Measurements from ENCODE around the gene EYS.
"Not testable (repeated sequence)": the region's sequence is repeated elsewhere in the genome, so short reads cannot be mapped to it uniquely, and the experiment has no call there.

The EYS gene

DNA sequence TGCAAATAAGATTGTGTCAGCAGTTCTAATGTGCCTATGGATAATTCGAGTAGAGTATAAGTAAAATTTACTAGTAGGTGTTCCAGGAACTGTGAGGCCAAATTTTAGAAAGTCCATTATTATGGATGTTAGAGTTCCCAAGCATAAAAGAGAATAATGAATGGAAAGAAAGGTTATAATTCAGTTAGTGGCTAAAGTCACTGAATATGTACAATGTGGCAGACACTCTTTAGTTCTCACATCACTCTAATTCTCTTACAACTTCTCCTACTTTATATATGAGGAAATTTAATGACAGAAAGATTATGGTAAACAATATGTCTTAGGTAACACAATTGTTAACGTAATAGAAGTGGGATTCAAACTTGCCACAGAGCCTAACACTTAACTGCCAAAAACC is 75.3 kb downstream of the EYS start:
- no peak for DNase-seq

GRCh38 chr6:65627434-65627999 is 79.5 kb downstream of the EYS start:
- not testable (repeated sequence) for DNase-seq

DNA sequence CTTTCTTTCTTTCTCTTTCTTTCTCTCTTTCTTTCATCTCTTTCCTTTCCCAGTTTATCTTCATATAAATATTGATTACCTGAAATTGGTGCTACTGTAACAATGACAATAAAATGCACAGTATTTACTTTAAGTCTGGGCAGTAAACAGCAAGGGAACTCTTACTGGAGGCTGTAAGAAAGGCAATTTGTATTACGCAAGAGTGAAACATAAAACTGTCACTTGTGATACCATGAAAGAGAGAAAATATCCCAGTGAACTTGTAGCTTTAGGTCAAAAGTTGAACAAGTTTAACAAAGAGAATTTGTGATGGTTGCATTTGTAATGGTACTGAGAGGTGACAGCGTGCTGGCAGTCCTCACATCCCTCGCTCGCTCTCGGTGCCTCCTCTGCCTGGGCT is 80.0 kb downstream of the EYS start:
- DNase-seq, result no peak

DNA sequence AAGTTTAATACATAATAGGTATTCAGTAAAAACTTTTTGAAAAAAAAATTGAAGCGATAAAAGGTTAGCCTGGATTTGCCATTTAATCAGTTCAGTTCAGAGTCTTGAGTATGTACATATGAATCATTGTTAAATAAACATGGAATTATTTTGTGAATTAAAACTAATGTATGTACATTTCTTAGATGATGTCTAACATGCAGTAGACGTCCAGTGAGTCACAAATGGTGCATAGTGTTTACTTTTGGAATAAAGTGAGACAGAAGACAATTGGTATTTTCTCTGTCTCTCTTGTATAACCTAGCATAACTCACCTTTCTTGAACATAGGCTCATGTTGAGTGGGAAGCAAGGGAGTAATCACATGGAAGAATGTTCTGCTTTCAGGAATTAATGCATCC is 83.5 kb downstream of the EYS start:
- DNase-seq, result no peak

GRCh38 chr6:65610746-65611145 is 96.3 kb downstream of the EYS start:
- DNase-seq, result no peak

GRCh38 chr6:65595540-65595939 is 111.5 kb downstream of the EYS start:
- DNase-seq, result no peak

GRCh38 chr6:65570340-65570739 is 136.7 kb downstream of the EYS start:
- no peak for DNase-seq

- no peak for DNase-seq
These were observed 137.5 kb downstream of the EYS start for GRCh38 chr6:65569505-65569904.

GRCh38 chr6:65569056-65569455 is 138.0 kb downstream of the EYS start:
- not testable (repeated sequence) for DNase-seq

DNA sequence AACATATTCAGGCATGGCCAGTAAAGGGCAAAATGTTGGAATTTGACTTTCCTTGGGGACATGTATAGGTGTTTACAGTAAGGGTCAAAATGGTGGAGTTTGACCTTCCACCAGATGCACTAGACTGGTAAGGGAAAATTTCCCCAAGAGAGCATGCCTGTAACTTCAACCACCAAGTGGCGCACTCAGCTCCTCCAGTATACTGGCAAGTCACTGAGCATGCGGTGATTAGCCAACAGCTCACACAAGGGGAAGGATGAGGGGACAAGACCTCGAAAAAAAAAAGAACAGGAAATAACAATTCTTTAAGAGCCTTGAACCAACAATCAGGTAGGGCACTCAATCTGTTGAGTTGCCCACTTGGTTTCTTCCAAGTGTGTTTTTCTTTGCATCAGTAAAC is 140.9 kb downstream of the EYS start:
- DNase-seq, result no peak

- DNase-seq, result no peak
These were observed 149.0 kb downstream of the EYS start for GRCh38 chr6:65558071-65558470.

DNA sequence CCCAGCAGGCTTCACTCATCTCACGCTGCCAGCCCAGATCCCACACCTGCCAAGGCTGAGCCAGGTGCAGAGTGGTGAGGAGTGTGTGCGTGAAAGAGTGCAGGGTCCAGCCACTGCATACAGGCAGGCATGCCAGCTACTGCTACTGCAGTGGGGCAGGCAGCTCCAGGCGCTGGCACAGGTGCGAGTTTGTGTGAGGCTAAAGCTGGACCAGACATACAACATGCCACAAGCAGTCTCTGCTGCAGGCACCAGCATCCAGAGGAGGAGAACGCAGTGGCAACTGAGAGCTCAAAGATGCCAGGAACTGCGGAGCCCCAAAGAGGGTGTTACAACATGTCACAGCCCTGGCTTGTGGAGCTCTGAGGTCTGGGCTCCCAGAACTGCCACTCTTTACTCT is 149.8 kb downstream of the EYS start:
- no peak for DNase-seq

DNA sequence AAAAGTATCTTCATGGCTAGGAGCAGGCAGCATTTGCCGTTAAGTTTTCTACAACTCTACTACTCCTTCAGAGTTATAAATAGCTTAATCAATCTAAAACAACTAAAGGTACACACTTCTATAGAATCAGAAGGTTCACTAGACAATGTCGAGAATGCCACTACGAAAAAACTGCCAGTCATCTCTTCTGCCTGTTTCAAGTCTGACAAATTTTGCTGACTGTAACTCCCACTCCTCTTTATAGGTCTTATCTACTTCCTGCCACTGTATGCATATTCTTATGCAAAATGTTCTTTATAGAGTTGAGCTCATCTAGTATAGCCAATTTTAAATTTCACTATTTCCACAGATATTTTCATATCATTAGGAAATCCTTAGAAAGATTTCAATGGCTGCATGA is 160.1 kb downstream of the EYS start:
- DNase-seq, result no peak

- no peak for DNase-seq
These were observed 161.1 kb downstream of the EYS start for GRCh38 chr6:65545920-65546319.

DNA sequence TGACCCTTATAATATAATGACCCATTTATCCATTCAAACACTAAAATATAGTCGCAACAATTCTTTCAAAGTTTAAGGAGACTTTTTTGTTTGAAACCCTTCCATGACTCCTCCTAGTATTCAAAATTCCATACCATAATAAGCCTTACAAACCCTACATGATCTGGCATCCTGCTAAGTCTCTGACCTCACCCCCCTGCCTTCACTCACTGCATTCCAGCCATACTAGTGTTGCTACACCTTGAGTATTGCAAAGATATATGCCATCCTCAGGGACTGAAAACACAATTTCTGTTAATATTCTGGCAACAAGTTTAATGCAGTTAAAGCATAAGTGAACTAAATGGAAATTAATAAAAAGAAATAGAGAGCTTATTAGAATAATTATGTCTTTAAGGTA is 168.4 kb downstream of the EYS start:
- no peak for DNase-seq

- no peak for DNase-seq
These were observed 169.4 kb downstream of the EYS start for GRCh38 chr6:65537600-65537999.

DNA sequence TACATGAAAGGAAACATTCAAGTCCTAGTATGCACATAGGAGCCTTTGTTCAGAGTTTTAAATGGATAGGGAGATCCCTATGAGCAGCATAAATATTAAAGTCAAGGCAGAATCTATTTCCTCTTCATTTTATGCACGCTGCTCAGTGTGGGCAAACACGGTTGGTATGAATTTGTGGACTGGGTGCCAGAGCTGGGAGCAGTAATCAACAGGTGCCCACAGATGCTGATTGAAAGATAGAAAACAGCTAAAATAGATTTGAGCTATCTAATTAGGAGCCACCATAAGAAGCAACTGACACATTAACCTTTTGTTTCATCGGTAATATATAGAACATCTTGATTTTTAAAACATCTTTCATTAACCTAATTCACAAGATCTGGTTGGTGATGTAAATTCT is 175.5 kb downstream of the EYS start:
- no peak for DNase-seq

DNA sequence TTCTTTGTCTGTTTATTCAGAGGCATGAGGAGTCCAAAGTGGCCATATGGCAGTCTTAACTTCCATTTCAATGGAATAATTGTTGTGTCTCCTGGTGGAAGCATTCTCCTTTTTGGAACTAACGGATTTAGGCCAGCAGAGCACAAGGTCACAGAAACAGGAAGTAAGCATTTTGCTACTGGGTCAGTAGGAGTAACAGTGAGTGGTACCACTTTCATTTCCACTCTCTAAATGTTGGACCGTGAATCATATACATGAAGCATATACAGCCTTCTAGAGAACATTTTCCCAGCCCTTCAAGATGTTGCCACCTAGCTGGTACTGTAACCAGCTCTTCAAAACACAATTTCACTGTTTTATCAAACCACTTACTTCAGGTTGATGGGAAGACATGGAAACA is 182.8 kb downstream of the EYS start:
- no peak for DNase-seq

DNA sequence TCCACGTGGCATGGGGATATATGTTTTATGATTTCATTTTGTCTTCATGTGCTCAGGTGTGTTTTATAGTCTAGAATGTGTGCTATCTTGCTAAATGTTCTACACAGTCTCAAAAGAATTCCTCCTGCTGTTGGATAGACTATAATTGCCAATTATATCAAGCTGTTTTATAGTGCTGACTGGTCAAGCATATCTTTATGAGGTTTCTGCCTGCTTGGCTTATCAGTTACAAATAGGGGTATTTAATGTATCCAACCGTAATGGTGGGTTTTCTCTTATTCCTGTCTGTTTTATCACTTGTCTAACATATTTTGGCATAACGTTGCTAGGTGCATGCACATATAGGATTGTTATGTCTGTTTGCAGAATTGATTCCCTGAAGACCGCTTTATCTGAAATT is 201.3 kb downstream of the EYS start:
- DNase-seq, result no peak

DNA sequence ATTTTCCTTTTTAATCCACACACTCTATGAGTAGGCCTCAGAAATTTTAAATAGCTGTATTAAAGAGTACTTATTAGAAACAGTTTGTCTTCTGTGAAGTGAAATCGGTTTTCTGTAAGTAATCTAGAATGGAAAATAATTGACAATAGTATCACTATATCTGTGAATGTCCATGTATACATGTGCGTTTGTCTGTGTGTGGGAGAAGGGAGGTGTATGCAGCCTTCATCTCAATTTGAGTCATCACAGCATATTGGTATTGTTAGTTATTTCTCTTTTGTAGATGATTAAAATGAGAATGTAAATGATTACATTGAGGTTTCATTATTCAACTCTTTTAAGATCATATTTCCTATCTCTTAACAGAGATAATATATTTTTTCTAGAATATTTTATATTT is 206.0 kb downstream of the EYS start:
- no peak for DNase-seq

DNA sequence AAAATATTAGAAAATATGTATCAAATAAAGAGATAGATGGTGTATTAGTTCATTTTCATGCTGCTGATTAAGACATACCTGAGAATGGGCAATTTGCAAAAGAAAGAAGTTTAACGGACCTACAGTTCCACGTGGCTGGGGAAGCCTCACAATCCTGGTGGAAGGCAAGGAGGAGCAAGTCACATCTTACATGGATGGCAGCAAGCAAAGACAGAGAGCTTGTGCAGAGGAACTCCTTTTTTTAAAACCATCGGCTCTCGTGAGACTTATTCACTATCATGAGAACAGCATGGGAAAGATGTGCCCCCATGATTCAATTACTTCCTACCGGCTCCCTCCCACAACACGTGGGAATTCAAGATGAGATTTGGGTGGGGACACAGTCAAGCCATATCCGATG is 223.4 kb downstream of the EYS start:
- not testable (repeated sequence) for DNase-seq

- DNase-seq, result no peak
These were observed 237.4 kb downstream of the EYS start for GRCh38 chr6:65469650-65470049.

- DNase-seq, result no peak
These were observed 238.7 kb downstream of the EYS start for GRCh38 chr6:65468307-65468706.

DNA sequence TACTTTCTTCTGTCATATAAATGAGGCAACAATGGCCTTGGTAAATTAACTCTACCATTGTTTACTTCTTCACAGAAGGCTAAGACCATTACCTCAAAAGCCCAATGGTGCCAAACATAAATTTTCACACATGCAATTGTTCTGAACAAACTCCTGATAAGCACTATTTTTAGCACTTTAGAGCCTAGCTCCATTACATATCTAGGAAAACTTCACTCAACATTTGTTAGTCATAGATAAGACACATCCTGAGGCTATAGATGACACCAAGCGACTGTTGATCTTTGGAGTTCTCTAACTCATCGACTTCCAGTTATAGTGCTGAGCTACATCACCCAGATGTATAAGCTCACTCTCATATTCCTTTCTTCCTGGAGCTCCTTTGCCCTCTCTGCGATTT is 245.9 kb downstream of the EYS start:
- no peak for DNase-seq

GRCh38 chr6:65452333-65452732 is 254.7 kb downstream of the EYS start:
- DNase-seq, result no peak

- DNase-seq, result no peak
These were observed 256.6 kb downstream of the EYS start for GRCh38 chr6:65450451-65450850.
